Activated CD4-positive, alpha-beta T cell treated with anti-CD3 and anti-CD28 coated beads, Interleukin-2, amount 10 ng/mL, durations not matched to agents 7 days and 5 days (primary cell): ENCODE measurements around the gene TAL1. TPM values are rescaled to one million over a fixed set of nuclear protein-coding genes. Genes with fewer than 3 reads are reported as not detected.

Experiments used
- CTCF ChIA-PET: fragments of 350-600 bp; sonication (Branson Sonifier 250); formaldehyde crosslinking; loops from one replicate; lab custom pipeline; 2021; ENCODE audit warnings: antibody characterized with exemption; lab: Charles Lee
- POLR2A ChIA-PET: fragments of 350-600 bp; sonication (Branson Sonifier 250); formaldehyde crosslinking; loops from one replicate; lab custom pipeline; 2021; ENCODE audit warnings: antibody characterized with exemption; lab: Charles Lee
- DNase-seq: peaks from one replicate; pipeline ENCODE4 v3.0.0-alpha.2; 2020
- H3K27ac Mint-ChIP-seq: one replicate; pipeline ENCODE4 v1.8.0; 2021; ENCODE audit warnings: mild to moderate bottlenecking, moderate library complexity, mixed read lengths
- H3K27me3 Mint-ChIP-seq: one replicate; pipeline ENCODE4 v1.8.0; 2021; ENCODE audit warnings: mixed read lengths
- H3K36me3 Mint-ChIP-seq: one replicate; pipeline ENCODE4 v1.8.0; 2021; ENCODE audit warnings: low read depth, mixed read lengths
- H3K4me1 Mint-ChIP-seq: one replicate; pipeline ENCODE4 v1.8.0; 2021; ENCODE audit warnings: mixed read lengths
- H3K4me3 Mint-ChIP-seq: one replicate; pipeline ENCODE4 v1.8.0; 2021; ENCODE audit warnings: mild to moderate bottlenecking, moderate library complexity, mixed read lengths
- H3K9me3 Mint-ChIP-seq: one replicate; pipeline ENCODE4 v1.8.0; 2021; ENCODE audit warnings: mixed read lengths
- total RNA-seq, 2 experiments: library from RNA; stranded (reverse); gene quantifications; one replicate each; pipeline ENCODE4 v1.2.3, GENCODE V29; 2021

TAL1 gene
- total RNA-seq, 2 experiments from 2014 or later: not detected

- POLR2A ChIA-PET: no interaction called here
- CTCF ChIA-PET: interaction anchor here (1.0 to 2.2 kb wide), 5 partner anchors 10 to 248 kb away, joined by 3 to 12 read pairs (median 6); partner anchors contain the start of gene FOXD2
- Mint-ChIP-seq H3K9me3 (no peaks in the 10 kb centered on the region), H3K4me1 (peaks cover 1% of the 10 kb centered on the region), H3K36me3 (no peaks in the 10 kb centered on the region), H3K4me3 (no peak overlapping the region), H3K27ac (no peak overlapping the region), H3K27me3 (peaks cover 4% of the 10 kb centered on the region)
- DNase-seq: no peak
Measured at GRCh38 chr1:47188791-47189785, 42.9 kb downstream of the TAL1 start.

GRCh38 chr1:47187926-47188250 lies 44.1 kb downstream of the TAL1 start:
- no peak overlapping the region for H3K27ac Mint-ChIP-seq
- H3K9me3 Mint-ChIP-seq: no peaks in the 10 kb centered on the region
- POLR2A ChIA-PET: no interaction called here
- H3K36me3 Mint-ChIP-seq: no peaks in the 10 kb centered on the region
- H3K4me3 Mint-ChIP-seq: no peak overlapping the region
- no peaks in the 10 kb centered on the region for H3K27me3 Mint-ChIP-seq
- H3K4me1 Mint-ChIP-seq: peaks cover 1% of the 10 kb centered on the region
- no peak for DNase-seq
- CTCF ChIA-PET: interaction anchor here (1.6 to 2.2 kb wide), 2 partner anchors 9 to 12 kb away, joined by 6 to 12 read pairs; no protein-coding TSS in a partner anchor

DNA sequence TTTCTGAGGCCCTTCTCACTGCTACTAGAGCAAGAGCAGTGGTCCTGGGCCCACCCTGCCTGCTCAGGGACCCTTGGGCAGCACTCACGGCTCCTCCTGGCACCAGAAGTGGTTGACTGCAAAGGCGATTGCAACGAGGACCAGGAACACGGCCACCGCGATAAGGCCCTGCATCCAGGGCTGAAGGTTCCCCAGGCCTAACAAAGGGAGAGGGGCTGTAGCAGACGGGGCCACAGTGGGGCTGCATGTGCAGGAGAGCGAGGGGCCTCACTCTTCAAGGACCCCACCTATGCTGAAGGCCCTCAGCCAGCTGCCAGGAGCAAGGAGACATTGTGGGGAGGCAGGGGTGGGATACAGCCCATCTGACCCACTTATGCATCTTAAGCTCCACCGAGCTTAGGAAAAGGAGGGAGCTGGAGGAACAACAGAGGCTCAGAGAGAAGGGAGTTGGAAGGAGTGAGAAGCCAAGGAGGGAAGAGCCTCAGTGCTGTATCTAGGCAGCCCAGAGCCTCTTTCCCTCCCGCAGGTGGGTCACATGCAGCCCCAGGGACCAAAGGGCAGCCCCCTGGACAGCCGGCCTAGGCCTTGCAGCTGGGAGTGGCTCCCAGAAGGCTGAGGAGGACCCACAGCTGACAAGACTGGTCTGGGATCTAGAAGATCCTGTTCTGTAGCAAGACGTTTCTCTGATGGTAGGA lies 44.6 kb downstream of the TAL1 start:
- Mint-ChIP-seq H3K4me3 (no peak overlapping the region), H3K27me3 (no peaks in the 10 kb centered on the region), H3K36me3 (no peaks in the 10 kb centered on the region), H3K9me3 (no peaks in the 10 kb centered on the region), H3K4me1 (peaks cover 1% of the 10 kb centered on the region), H3K27ac (no peak overlapping the region)
- DNase-seq: no peak
- CTCF ChIA-PET: interaction anchor here (1.6 to 2.2 kb wide), 2 partner anchors 8 to 11 kb away, joined by 6 to 12 read pairs; no protein-coding TSS in a partner anchor
- POLR2A ChIA-PET: no interaction called here

DNA sequence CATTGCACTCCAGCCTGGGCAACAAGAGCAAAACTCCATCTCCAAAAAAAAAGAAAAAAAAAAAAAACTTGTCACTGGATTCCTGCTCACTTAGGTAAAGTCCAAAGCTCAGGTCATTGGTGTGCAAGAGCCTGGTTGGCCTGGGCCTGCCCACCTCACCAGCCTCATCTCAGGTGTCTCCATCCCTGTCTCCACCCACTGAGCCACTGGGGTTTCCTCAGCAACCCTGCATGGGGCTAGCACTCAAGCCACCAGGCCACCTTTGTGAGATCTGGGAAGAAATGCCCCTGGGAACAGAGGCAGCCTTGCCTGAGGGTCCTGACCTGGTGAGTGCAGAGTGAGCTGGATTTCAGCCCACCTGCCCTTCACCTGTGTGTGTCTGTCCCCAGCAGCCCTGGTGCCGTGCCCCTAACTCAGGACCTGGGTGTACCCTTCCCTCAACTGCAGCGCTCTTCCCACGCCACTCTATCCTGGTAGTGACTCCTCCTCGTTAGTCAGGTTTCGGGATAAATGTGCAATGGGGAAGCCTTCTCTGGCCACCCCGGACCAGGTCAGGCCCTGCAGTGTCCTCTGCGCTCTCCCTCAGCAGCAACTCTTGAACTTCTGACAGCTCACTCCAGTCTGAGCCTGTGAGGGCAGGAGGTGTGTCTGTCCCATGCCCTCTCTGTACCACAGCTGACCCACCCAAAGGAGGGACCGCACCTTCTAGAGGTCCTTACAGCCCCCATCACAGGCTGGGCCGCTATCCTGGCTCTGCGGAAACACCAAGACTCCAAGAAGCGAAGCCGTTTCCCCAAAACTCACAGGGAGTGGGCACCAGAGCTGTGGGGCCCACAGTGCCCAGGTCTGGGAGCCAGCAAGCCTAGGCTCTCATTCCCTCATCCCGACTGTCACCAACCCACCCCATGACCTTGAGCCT lies 45.5 kb downstream of the TAL1 start:
- Mint-ChIP-seq H3K36me3 (no peaks in the 10 kb centered on the region), H3K9me3 (no peaks in the 10 kb centered on the region), H3K27ac (no peak overlapping the region), H3K4me3 (no peak overlapping the region), H3K4me1 (no peaks in the 10 kb centered on the region), H3K27me3 (no peaks in the 10 kb centered on the region)
- ChIA-PET POLR2A (no interaction called here), CTCF (interaction anchor here (2.2 kb wide), 1 partner anchor 10 kb away, joined by 6 read pairs; no protein-coding TSS in a partner anchor)
- DNase-seq: no peak

DNA sequence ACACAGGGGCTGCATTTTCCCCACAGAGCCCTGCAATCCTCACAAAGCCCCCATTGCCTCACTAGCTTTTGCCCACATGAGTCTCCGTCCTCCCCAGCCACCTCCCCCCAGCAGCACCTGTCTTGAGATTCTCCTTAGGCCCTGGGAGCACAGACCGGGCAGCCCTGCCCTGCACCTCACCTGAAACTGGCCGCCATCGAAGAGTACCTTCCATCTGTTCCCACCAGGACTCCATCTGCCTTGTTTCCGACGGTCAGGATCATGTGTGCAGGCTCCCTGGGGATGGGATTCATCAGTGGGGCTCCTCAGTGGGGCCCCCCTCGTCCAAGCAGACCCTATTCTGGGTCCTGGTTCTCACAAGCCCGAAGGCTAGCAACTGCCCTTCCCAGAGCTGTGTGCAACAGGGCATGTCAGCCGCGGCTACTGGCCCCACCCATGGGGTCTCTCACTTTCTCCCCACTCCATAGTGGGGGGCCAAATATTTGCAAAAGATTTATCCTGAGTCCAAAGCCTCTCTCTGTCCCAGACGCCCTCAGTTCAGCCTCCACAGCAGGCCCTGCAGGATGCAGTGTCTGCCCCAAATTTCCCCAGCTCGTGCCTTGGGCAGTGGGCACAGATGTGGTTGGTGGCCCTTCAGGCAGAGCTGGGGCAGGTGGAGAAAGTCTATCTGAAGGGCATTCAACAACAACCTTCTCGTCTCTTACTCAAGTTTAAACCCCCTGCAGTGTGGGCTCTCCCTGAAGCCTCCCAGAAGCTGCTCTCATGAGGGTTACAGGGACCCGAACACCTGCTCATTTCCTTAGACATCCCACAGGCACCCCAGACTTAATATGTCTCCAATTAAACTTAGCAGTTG lies 47.0 kb downstream of the TAL1 start:
- H3K9me3 Mint-ChIP-seq: no peaks in the 10 kb centered on the region
- H3K27me3 Mint-ChIP-seq: peaks cover 8% of the 10 kb centered on the region
- H3K36me3 Mint-ChIP-seq: no peaks in the 10 kb centered on the region
- ChIA-PET CTCF (interaction anchor here (0.6 to 3.2 kb wide), 3 partner anchors 8 to 757 kb away, joined by 3 to 23 read pairs (median 5); no protein-coding TSS in a partner anchor), POLR2A (no interaction called here)
- H3K27ac Mint-ChIP-seq: no peak overlapping the region
- no peak for DNase-seq
- no peaks in the 10 kb centered on the region for H3K4me1 Mint-ChIP-seq
- H3K4me3 Mint-ChIP-seq: no peak overlapping the region

DNA sequence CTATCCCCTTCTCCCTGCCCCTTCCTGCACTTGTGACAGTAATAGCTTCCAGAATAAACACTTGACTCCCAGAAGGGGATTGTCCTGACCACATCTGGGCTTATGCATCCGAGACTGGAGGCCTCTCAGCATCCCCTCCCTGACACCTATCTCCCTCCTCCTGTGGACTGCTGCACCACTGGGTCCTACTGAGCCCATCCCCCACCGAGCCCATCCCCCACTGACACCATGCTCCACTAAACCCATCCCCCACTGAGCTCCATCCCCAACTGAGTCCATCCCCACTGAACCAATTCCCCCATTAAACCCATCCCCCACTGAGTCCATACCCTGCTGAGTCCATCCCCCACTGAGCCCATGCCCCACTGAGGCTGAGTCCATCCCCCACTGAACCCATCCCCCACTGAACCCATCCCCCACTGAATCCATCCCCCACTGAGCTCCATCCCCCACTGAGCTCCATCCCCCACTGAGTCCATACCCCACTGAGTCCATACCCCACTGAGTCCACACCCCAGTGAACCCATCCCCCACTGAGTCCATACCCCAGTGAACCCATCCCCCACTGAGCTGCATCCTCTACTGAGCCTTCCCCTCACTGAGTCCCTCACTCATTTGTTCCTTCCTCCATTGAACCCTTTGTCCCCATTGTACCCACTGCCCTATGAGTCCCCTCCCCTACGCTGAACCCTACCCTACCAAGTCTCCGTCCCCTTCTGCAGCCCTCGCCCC lies 47.8 kb downstream of the TAL1 start:
- Mint-ChIP-seq H3K27me3 (peaks cover 12% of the 10 kb centered on the region), H3K36me3 (no peaks in the 10 kb centered on the region), H3K27ac (no peak overlapping the region), H3K4me1 (peaks cover 5% of the 10 kb centered on the region), H3K9me3 (no peaks in the 10 kb centered on the region), H3K4me3 (no peak overlapping the region)
- ChIA-PET POLR2A (no interaction called here), CTCF (interaction anchor here (0.6 to 3.2 kb wide), 4 partner anchors 9 to 756 kb away, joined by 3 to 23 read pairs (median 4); partner anchors contain the start of gene FOXD2)
- DNase-seq: no peak

GRCh38 chr1:47183308-47184089 lies 48.5 kb downstream of the TAL1 start:
- ChIA-PET POLR2A (no interaction called here), CTCF (interaction anchor here (1.1 to 3.2 kb wide), 4 partner anchors 10 to 254 kb away, joined by 3 to 23 read pairs (median 5); partner anchors contain the start of gene FOXD2)
- H3K36me3 Mint-ChIP-seq: no peaks in the 10 kb centered on the region
- H3K4me1 Mint-ChIP-seq: peaks cover 8% of the 10 kb centered on the region
- no peak overlapping the region for H3K27ac Mint-ChIP-seq
- no peak overlapping the region for H3K4me3 Mint-ChIP-seq
- peaks cover 15% of the 10 kb centered on the region for H3K27me3 Mint-ChIP-seq
- H3K9me3 Mint-ChIP-seq: no peaks in the 10 kb centered on the region
- DNase-seq: no peak

DNA sequence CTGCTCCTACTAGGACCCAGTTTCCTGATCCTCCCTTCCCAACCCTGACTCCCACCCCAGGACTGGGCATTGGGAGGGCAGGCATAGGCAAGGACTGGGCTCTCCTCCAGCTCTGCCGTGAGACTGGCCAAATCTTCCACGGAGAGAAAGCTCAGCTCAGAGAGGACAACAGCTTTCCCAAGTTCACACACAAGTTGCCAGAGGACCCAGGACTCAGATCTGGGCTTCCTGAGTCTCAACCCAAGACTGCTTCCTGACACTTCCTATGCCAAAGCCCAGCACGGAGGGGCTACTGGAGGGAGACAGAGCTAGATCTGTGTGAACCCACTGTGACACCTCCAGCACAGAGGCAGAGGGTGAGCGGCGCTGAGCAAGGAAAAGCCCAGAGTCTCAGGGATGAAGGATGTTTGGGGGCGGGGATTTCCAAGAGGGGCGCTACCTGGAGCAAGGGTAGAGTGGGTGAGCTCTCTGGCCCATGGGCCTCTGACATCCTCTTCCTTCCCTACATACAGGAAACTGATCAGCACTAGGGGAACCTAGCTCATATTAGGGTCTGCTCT lies 49.3 kb downstream of the TAL1 start:
- peaks cover 8% of the 10 kb centered on the region for H3K4me1 Mint-ChIP-seq
- H3K27me3 Mint-ChIP-seq: peaks cover 15% of the 10 kb centered on the region
- CTCF ChIA-PET: interaction anchor here (1.3 to 3.2 kb wide), 2 partner anchors 11 to 80 kb away, joined by 5 to 23 read pairs; no protein-coding TSS in a partner anchor
- H3K4me3 Mint-ChIP-seq: no peak overlapping the region
- no peak overlapping the region for H3K27ac Mint-ChIP-seq
- no peaks in the 10 kb centered on the region for H3K36me3 Mint-ChIP-seq
- POLR2A ChIA-PET: no interaction called here
- DNase-seq: no peak
- H3K9me3 Mint-ChIP-seq: no peaks in the 10 kb centered on the region

DNA sequence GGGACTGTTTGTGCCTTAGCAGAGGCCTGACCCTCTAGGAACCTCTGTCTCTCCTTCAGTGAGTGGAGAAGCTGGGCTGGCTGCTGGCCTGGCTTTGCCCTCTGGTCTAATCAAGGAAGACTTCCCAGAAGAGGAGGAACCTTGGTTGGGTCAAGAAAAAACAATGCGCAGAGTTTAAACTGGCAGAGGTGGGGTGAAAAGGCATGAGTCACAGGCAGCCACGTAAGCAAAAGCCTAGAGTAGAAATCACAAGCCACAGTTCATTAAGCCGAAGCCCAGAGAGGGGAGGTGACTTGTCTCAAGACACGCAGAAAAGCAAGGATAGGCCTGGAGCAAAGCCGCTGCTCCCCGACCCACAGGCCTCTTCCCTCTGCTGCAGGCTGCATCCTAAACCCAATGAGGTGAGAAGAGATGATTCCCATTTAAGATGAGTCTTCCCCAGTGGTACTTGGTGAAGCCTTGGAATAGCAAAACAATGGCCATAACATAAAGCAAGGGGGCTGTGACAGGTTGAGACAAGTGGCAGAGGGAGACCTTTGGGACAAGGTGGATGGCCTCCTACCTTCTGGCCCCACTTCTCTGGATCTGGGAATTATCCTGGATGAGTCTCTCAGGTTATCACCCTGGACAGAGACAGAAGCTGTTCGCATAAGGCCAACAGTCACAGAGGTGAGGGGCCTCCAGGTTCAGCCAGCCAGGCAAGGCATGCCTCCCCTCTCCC lies 49.9 kb downstream of the TAL1 start:
- POLR2A ChIA-PET: no interaction called here
- H3K9me3 Mint-ChIP-seq: no peaks in the 10 kb centered on the region
- CTCF ChIA-PET: interaction anchor here (0.8 to 3.2 kb wide), 2 partner anchors 11 kb away, joined by 3 to 23 read pairs; no protein-coding TSS in a partner anchor
- H3K36me3 Mint-ChIP-seq: no peaks in the 10 kb centered on the region
- peaks cover 8% of the 10 kb centered on the region for H3K4me1 Mint-ChIP-seq
- no peak overlapping the region for H3K4me3 Mint-ChIP-seq
- H3K27me3 Mint-ChIP-seq: peaks cover 15% of the 10 kb centered on the region
- no peak overlapping the region for H3K27ac Mint-ChIP-seq
- DNase-seq: no peak
